Dendritic cell treated with granulocyte-macrophage colony-stimulating factor and Interleukin-4, amounts not matched to agents 40 ng/mL and 50 ng/mL, for 4 days (primary cell): ENCODE results near the gene ASXL2.
"Not testable (repeated sequence)": the region's sequence is repeated elsewhere in the genome, so short reads cannot be mapped to it uniquely, and the experiment has no call there.

Experiments used
- H3K27ac Mint-ChIP-seq: one replicate; pipeline ENCODE4 v1.8.0; 2022; ENCODE audit warnings: mild to moderate bottlenecking, mixed read lengths
- H3K27me3 Mint-ChIP-seq: one replicate; pipeline ENCODE4 v1.8.0; 2022; ENCODE audit warnings: mild to moderate bottlenecking, mixed read lengths
- H3K36me3 Mint-ChIP-seq: one replicate; pipeline ENCODE4 v1.8.0; 2022; ENCODE audit warnings: low read depth, mixed read lengths
- H3K4me1 Mint-ChIP-seq: one replicate; pipeline ENCODE4 v1.8.0; 2022; ENCODE audit warnings: low read depth, mixed read lengths
- H3K4me3 Mint-ChIP-seq: one replicate; pipeline ENCODE4 v1.8.0; 2022; ENCODE audit warnings: mild to moderate bottlenecking, moderate library complexity, mixed read lengths
- H3K9me3 Mint-ChIP-seq: one replicate; pipeline ENCODE4 v1.8.0; 2022; ENCODE audit warnings: mixed read lengths
- intact Hi-C: fragments of 100-400 bp; cut with micrococcal nuclease; formaldehyde crosslinking; loops from one replicate; pipeline ENCODE4 v1.15.0; 2022

The ASXL2 gene

GRCh38 chr2:25707927-25708590 is 170.2 kb downstream of the ASXL2 start:
- intact Hi-C loops, result no loop called here

GRCh38 chr2:25705575-25705974 is 172.7 kb downstream of the ASXL2 start:
- H3K27ac Mint-ChIP-seq, H3K36me3 Mint-ChIP-seq, intact Hi-C loops, H3K27me3 Mint-ChIP-seq, H3K4me1 Mint-ChIP-seq, H3K4me3 Mint-ChIP-seq, H3K9me3 Mint-ChIP-seq: not testable (repeated sequence)

More at GRCh38 chr2:25707927-25708590, 170.2 kb downstream of the ASXL2 start:
- no peak overlapping the region for H3K4me3 Mint-ChIP-seq
- no peaks in the 10 kb centered on the region for H3K9me3 Mint-ChIP-seq
- H3K4me1 Mint-ChIP-seq, result peaks cover 14% of the 10 kb centered on the region
- peaks cover 2% of the 10 kb centered on the region for H3K27me3 Mint-ChIP-seq
- no peak overlapping the region for H3K27ac Mint-ChIP-seq
- no peaks in the 10 kb centered on the region for H3K36me3 Mint-ChIP-seq

GRCh38 chr2:25701801-25702200 is 176.5 kb downstream of the ASXL2 start:
- Mint-ChIP-seq H3K4me1 (no peaks in the 10 kb centered on the region), H3K9me3 (no peaks in the 10 kb centered on the region), H3K27ac (no peak overlapping the region), H3K4me3 (no peak overlapping the region), H3K27me3 (no peaks in the 10 kb centered on the region), H3K36me3 (no peaks in the 10 kb centered on the region)
- intact Hi-C loops, result no loop called here

- Mint-ChIP-seq H3K4me1 (no peaks in the 10 kb centered on the region), H3K27me3 (no peaks in the 10 kb centered on the region), H3K27ac (no peak overlapping the region), H3K9me3 (no peaks in the 10 kb centered on the region), H3K36me3 (no peaks in the 10 kb centered on the region), H3K4me3 (no peak overlapping the region)
- intact Hi-C loops, result no loop called here
Measured at GRCh38 chr2:25700221-25700660, 178.0 kb downstream of the ASXL2 start.

DNA sequence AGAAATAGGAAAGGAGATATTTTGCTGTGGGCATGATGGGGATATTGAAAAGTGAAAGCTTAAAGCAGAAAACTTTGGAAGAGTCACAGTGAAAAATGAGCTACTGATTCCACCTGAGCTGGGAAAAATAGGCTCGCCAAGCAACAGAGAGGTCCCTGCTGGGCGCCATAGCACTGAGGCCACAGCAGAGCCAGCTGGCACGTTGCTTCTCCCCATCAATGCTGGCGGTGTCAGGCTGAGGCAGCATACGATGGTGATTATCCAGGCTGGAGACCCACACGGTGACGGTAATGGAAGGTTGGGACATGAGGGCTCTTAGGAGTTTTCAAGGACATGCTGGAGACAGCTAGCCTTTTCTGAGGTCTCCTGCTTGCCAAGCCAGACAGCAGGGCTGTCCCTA is 179.1 kb downstream of the ASXL2 start:
- H3K9me3 Mint-ChIP-seq, result no peaks in the 10 kb centered on the region
- no peaks in the 10 kb centered on the region for H3K36me3 Mint-ChIP-seq
- no peaks in the 10 kb centered on the region for H3K4me1 Mint-ChIP-seq
- no peaks in the 10 kb centered on the region for H3K27me3 Mint-ChIP-seq
- H3K4me3 Mint-ChIP-seq, result no peak overlapping the region
- no peak overlapping the region for H3K27ac Mint-ChIP-seq
- intact Hi-C loops, result no loop called here

- Mint-ChIP-seq H3K36me3 (no peaks in the 10 kb centered on the region), H3K4me1 (no peaks in the 10 kb centered on the region), H3K27me3 (no peaks in the 10 kb centered on the region), H3K27ac (no peak overlapping the region), H3K4me3 (no peak overlapping the region), H3K9me3 (no peaks in the 10 kb centered on the region)
- intact Hi-C loops, result no loop called here
Measured at GRCh38 chr2:25698752-25699151, 179.5 kb downstream of the ASXL2 start.

- Mint-ChIP-seq H3K27ac (no peak overlapping the region), H3K9me3 (no peaks in the 10 kb centered on the region), H3K36me3 (no peaks in the 10 kb centered on the region), H3K4me3 (no peak overlapping the region), H3K4me1 (no peaks in the 10 kb centered on the region), H3K27me3 (no peaks in the 10 kb centered on the region)
- intact Hi-C loops, result no loop called here
Measured at GRCh38 chr2:25697559-25698341, 180.5 kb downstream of the ASXL2 start.

GRCh38 chr2:25692737-25693445 is 185.4 kb downstream of the ASXL2 start:
- Mint-ChIP-seq H3K27me3 (no peaks in the 10 kb centered on the region), H3K4me1 (no peaks in the 10 kb centered on the region), H3K36me3 (no peaks in the 10 kb centered on the region), H3K4me3 (no peak overlapping the region), H3K9me3 (no peaks in the 10 kb centered on the region), H3K27ac (no peak overlapping the region)
- intact Hi-C loops, result no loop called here

GRCh38 chr2:25692143-25692542 is 186.1 kb downstream of the ASXL2 start:
- no peak overlapping the region for H3K27ac Mint-ChIP-seq
- no peaks in the 10 kb centered on the region for H3K4me1 Mint-ChIP-seq
- H3K9me3 Mint-ChIP-seq, result no peaks in the 10 kb centered on the region
- no peaks in the 10 kb centered on the region for H3K27me3 Mint-ChIP-seq
- H3K4me3 Mint-ChIP-seq, result no peak overlapping the region
- intact Hi-C loops, result no loop called here
- no peaks in the 10 kb centered on the region for H3K36me3 Mint-ChIP-seq

GRCh38 chr2:25690058-25690457 is 188.2 kb downstream of the ASXL2 start:
- Mint-ChIP-seq H3K9me3 (no peaks in the 10 kb centered on the region), H3K36me3 (no peaks in the 10 kb centered on the region), H3K4me1 (no peaks in the 10 kb centered on the region), H3K27ac (no peak overlapping the region), H3K4me3 (no peak overlapping the region), H3K27me3 (no peaks in the 10 kb centered on the region)
- intact Hi-C loops, result no loop called here

- H3K4me1 Mint-ChIP-seq, result no peaks in the 10 kb centered on the region
- H3K27ac Mint-ChIP-seq, result no peak overlapping the region
- intact Hi-C loops, result no loop called here
- H3K36me3 Mint-ChIP-seq, result no peaks in the 10 kb centered on the region
- H3K4me3 Mint-ChIP-seq, result no peak overlapping the region
- no peaks in the 10 kb centered on the region for H3K9me3 Mint-ChIP-seq
- H3K27me3 Mint-ChIP-seq, result no peaks in the 10 kb centered on the region
Measured at GRCh38 chr2:25688236-25688635, 190.1 kb downstream of the ASXL2 start.

GRCh38 chr2:25685741-25686140 is 192.5 kb downstream of the ASXL2 start:
- H3K27ac Mint-ChIP-seq, result no peak overlapping the region
- intact Hi-C loops, result no loop called here

GRCh38 chr2:25684577-25685473 is 193.5 kb downstream of the ASXL2 start:
- no peaks in the 10 kb centered on the region for H3K4me1 Mint-ChIP-seq
- H3K36me3 Mint-ChIP-seq, result no peaks in the 10 kb centered on the region
- H3K4me3 Mint-ChIP-seq, result no peak overlapping the region
- no peaks in the 10 kb centered on the region for H3K27me3 Mint-ChIP-seq
- no peaks in the 10 kb centered on the region for H3K9me3 Mint-ChIP-seq
- no peak overlapping the region for H3K27ac Mint-ChIP-seq
- intact Hi-C loops, result no loop called here

More at GRCh38 chr2:25685741-25686140, 192.5 kb downstream of the ASXL2 start:
- Mint-ChIP-seq H3K4me3 (no peak overlapping the region), H3K9me3 (no peaks in the 10 kb centered on the region), H3K27me3 (no peaks in the 10 kb centered on the region), H3K36me3 (no peaks in the 10 kb centered on the region), H3K4me1 (no peaks in the 10 kb centered on the region)
